Measurements from ENCODE around the gene SH3YL1. TPM values are rescaled to one million over a fixed set of nuclear protein-coding genes. Genes with fewer than 3 reads are reported as not detected.

Gene SH3YL1
- total RNA-seq, 2 experiments from 2014 or later, result 17.7 to 18.1 TPM

DNA sequence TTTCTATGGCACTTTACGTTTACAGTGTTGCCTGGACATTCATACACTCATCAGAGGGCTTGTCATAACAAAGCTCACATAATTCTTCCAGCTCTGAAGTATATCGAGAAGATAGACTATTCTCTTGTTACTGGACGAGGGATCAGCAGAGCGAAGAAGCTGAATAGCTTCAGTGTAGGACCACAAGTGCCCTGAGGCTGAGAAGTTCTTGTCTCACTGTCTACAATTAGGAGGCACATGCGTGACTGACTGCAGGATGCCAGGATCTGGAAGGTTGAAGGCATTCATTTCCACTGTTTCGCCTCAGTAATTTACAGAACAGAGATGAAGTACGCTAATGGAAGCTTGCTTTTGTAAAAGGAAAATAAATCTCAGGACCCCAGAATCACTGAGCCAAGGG lies 9.6 kb downstream of the SH3YL1 start:
- CTCF ChIA-PET, result interaction anchor here (0.9 kb wide), 1 partner anchor 9 kb away, joined by 3 read pairs; no protein-coding TSS in a partner anchor
- POLR2A ChIA-PET, result no interaction called here
- H3K4me3 Mint-ChIP-seq, result no peak overlapping the region

DNA sequence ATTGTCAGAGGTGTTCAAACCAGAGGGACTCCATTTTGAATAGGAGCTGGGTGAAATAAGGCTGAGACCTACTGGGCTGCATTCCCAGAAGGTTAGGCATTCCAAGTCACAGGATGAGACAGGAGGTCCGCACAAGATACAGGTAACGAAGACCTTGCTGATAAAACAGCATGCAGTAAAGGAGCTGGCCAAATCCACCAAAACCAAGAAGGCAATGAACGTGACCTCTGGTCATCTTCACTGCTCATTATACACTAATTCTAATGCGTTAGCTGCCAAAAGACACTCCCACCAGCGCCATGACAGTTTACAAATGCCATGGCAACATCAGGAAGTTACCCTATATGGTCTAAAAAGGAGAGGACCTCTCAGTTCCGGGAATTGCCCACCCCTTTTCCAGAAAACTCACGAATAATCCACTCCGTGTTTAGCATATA lies 10.6 kb downstream of the SH3YL1 start:
- intact Hi-C loops (cut with DNase I, micrococcal nuclease), result no loop called here
- no peak for DNase-seq
- Mint-ChIP-seq H3K27me3 (no peaks in the 10 kb centered on the region), H3K4me3 (no peak overlapping the region), H3K27ac (no peak overlapping the region), H3K36me3 (ENCODE audit: low read depth) (peaks cover 9% of the 10 kb centered on the region), H3K4me1 (no peaks in the 10 kb centered on the region), H3K9me3 (ENCODE audit: low read depth) (peaks cover 5% of the 10 kb centered on the region)
- CTCF ChIA-PET, result interaction anchor here (0.9 kb wide), 1 partner anchor 8 kb away, joined by 3 read pairs; no protein-coding TSS in a partner anchor
- POLR2A ChIA-PET, result no interaction called here
- no peak for ATAC-seq

More for the DNA sequence above, 9.6 kb downstream of the SH3YL1 start:
- ATAC-seq (no peak), DNase-seq (no peak)
- peaks cover 14% of the 10 kb centered on the region for H3K36me3 Mint-ChIP-seq (ENCODE audit: low read depth)
- H3K9me3 Mint-ChIP-seq (ENCODE audit: low read depth), result peaks cover 6% of the 10 kb centered on the region
- no peak overlapping the region for H3K27ac Mint-ChIP-seq
- intact Hi-C loops (cut with DNase I, micrococcal nuclease), result no loop called here
- H3K4me1 Mint-ChIP-seq, result no peaks in the 10 kb centered on the region
- no peaks in the 10 kb centered on the region for H3K27me3 Mint-ChIP-seq

DNA sequence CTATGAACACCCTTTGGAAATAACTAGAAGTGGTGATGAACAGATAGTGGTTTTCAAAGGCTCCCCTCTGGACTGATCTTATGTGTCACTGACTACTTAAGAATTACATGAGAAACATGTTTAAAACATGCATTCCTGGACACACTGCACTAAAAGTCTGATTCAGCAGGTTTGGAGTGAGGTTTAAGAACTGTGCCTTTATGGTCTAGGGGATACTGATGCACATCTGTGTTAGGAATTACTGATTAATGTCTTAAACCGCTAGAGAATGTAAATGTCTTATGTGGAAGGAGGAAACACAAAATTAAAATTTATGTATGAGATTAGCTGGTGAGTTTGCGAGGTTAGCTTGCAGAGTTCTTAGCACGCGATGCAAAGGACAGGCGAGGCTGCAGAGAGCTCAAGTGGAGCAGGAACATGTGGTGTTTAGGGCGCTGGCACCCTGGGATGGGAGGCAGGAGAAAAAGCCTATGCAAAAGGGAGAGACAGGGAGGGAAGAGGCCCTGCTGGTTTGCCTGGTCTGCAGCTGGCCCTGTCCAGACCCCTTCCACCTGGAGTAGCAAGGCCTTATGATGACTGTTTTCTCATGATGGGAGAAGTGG lies 11.7 kb downstream of the SH3YL1 start:
- intact Hi-C loops (cut with DNase I, micrococcal nuclease), result no loop called here
- ChIA-PET CTCF (interaction anchor here (0.6 to 1.4 kb wide), 3 partner anchors 9 to 1450 kb away, joined by 3 read pairs; no protein-coding TSS in a partner anchor), POLR2A (no interaction called here)
- Mint-ChIP-seq H3K27ac (no peak overlapping the region), H3K9me3 (ENCODE audit: low read depth) (no peaks in the 10 kb centered on the region), H3K27me3 (no peaks in the 10 kb centered on the region), H3K4me3 (no peak overlapping the region), H3K36me3 (ENCODE audit: low read depth) (peaks cover 8% of the 10 kb centered on the region), H3K4me1 (no peaks in the 10 kb centered on the region)
- DNase-seq (no peak), ATAC-seq (no peak)

DNA sequence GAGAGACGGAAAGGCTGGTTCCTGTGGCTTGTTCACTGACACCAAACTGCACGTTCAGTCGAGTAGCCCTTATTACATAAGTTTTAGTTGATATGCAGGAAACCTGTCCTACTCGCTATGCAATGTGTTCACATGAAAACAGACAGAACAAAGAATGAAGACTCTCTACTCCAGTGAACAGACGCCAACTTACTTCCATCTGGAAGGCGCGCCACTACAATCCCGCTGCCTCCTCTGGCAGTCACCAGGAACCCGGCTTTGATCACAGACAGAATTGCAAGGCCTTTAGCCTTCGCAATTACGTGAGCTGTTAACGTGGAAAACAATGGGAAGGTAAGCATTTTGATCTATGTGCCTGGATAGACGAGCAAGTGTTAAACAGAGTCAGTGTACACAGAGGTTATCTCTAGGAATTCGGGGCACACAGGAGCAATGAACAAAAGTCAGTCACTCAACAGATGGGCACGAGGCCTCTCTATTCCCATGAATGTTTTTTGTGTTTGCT lies 14.2 kb downstream of the SH3YL1 start:
- no peaks in the 10 kb centered on the region for H3K27me3 Mint-ChIP-seq
- no peaks in the 10 kb centered on the region for H3K9me3 Mint-ChIP-seq (ENCODE audit: low read depth)
- ATAC-seq, result no peak
- peaks cover 19% of the 10 kb centered on the region for H3K36me3 Mint-ChIP-seq (ENCODE audit: low read depth)
- ChIA-PET CTCF (interaction anchor here (0.8 to 1.9 kb wide), 2 partner anchors 12 to 13 kb away, joined by 3 to 6 read pairs; no protein-coding TSS in a partner anchor), POLR2A (no interaction called here)
- no peak overlapping the region for H3K4me3 Mint-ChIP-seq
- intact Hi-C loops (cut with DNase I, micrococcal nuclease), result no loop called here
- no peak overlapping the region for H3K27ac Mint-ChIP-seq
- peaks cover 4% of the 10 kb centered on the region for H3K4me1 Mint-ChIP-seq
- DNase-seq, result no peak

DNA sequence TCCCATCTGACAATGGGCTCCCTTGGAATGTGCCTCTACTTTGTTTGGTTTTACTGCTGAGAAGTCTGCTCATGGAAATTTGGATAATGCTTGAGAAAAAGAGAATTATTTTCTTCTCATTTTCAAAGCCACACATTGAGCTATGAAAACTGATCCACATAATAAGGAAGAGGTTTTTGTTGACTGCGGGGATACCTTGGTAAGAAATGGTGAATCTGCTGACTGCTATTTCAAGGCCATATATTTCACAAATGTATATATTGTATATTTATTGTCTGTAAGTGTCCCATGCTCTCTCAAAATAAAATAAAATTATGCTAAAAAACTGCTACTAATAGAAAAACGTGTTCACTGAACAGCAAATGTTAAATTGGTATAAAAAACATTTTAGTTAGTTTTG lies 15.1 kb downstream of the SH3YL1 start:
- POLR2A ChIA-PET, result no interaction called here
- no peak overlapping the region for H3K27ac Mint-ChIP-seq
- H3K36me3 Mint-ChIP-seq (ENCODE audit: low read depth), result peaks cover 23% of the 10 kb centered on the region
- H3K4me3 Mint-ChIP-seq, result no peak overlapping the region
- H3K9me3 Mint-ChIP-seq (ENCODE audit: low read depth), result no peaks in the 10 kb centered on the region
- H3K27me3 Mint-ChIP-seq, result no peaks in the 10 kb centered on the region
- CTCF ChIA-PET, result interaction anchor here (0.9 to 1.9 kb wide), 2 partner anchors 13 to 39 kb away, joined by 3 to 6 read pairs; partner anchors contain the start of gene ALKAL2
- H3K4me1 Mint-ChIP-seq, result peaks cover 4% of the 10 kb centered on the region
- ATAC-seq (no peak), DNase-seq (no peak)
- intact Hi-C loops (cut with DNase I, micrococcal nuclease), result no loop called here

DNA sequence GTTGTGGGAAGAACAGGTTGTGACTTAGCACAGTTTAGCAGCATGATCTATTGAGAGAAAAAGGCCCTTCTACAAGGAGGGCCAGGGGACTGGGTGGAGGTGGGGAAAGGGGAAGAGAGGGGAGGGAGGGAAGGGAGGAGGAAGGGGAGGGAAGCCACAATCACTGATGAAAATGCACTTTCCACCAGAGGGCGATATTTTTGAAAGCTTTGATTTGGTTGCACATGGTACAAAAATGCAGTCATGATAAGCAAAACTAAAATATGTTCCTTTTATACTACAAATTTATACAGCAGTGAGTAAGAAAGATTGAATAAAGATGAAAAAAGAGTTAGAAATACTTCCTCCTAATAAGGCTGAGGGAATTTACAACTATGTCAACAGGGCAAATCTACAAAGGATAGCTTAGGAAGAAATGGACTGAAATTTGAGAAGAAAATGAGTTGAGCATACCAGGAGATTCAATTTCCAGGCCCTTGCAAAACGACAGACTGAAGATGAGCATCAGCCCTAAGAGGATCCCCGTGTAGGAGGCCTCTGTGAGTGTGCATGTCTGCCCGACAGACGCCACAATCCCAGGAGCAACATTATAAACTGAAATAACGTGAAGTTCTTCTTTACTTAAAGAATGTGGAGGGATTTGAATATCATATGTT lies 17.2 kb downstream of the SH3YL1 start:
- Mint-ChIP-seq H3K4me1 (peaks cover 4% of the 10 kb centered on the region), H3K9me3 (ENCODE audit: low read depth) (peaks cover 3% of the 10 kb centered on the region), H3K27me3 (no peaks in the 10 kb centered on the region), H3K27ac (no peak overlapping the region), H3K4me3 (no peak overlapping the region), H3K36me3 (ENCODE audit: low read depth) (peaks cover 35% of the 10 kb centered on the region)
- intact Hi-C loops (cut with DNase I, micrococcal nuclease), result loop anchor here in 1 of 2 experiments (1.0 kb wide), 3 partner anchors 44 to 416 kb away; no protein-coding TSS in a partner anchor
- POLR2A ChIA-PET, result no interaction called here
- DNase-seq (peak; percentile 30), ATAC-seq (peak; percentile 57)
- CTCF ChIA-PET, result interaction anchor here (0.8 to 3.5 kb wide), 11 partner anchors 10 to 429 kb away, joined by 3 to 13 read pairs (median 3); partner anchors contain the start of gene SH3YL1

DNA sequence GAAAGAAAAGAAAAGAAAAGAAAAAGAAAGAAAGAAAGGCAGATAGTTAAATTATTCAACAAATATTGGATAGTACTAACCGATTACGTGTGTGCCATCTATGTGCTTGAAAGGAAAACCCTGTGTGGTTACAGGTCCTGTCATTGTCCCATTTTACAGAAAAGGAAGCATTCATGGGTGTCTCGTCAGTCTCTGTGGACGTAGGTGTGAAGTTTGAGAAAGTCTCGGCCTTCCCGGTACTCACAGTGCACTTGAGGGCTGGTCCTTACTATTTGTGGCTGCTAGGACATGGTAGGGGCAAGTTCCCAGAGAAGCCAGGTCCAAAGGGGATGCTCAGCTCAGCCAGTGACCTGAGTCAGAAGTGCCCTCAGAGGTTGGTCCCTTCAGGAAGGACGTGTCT lies 19.3 kb downstream of the SH3YL1 start:
- no peak for DNase-seq
- intact Hi-C loops (cut with DNase I, micrococcal nuclease), result no loop called here
- CTCF ChIA-PET, result interaction anchor here (1.3 kb wide), 1 partner anchor 11 kb away, joined by 4 read pairs; no protein-coding TSS in a partner anchor
- H3K4me3 Mint-ChIP-seq, result no peak overlapping the region
- ATAC-seq, result no peak
- H3K27ac Mint-ChIP-seq, result no peak overlapping the region
- POLR2A ChIA-PET, result no interaction called here
- H3K36me3 Mint-ChIP-seq (ENCODE audit: low read depth), result peaks cover 46% of the 10 kb centered on the region
- peaks cover 4% of the 10 kb centered on the region for H3K4me1 Mint-ChIP-seq
- no peaks in the 10 kb centered on the region for H3K27me3 Mint-ChIP-seq
- peaks cover 7% of the 10 kb centered on the region for H3K9me3 Mint-ChIP-seq (ENCODE audit: low read depth)

DNA sequence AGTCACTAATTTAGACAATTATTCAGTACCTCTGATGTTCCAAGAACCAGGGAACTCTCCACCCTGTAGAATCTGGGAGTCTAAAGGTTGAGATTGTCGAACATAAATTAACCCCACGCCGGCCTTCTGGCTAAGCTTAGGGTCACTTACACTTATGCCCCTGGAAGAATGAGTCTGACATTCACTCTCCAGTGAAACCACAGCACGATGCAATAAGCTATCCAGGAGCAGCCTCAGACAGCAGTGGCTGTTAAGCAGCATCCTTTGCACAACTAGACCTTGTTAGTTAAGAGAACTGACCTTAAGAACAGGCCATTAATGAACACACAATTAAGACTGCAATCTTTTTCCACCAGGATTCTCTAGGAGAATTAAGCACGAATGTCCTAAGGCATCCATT lies 25.0 kb downstream of the SH3YL1 start:
- H3K4me1 Mint-ChIP-seq, result no peaks in the 10 kb centered on the region
- H3K27me3 Mint-ChIP-seq, result no peaks in the 10 kb centered on the region
- H3K27ac Mint-ChIP-seq, result no peak overlapping the region
- CTCF ChIA-PET, result interaction anchor here (2.4 kb wide), 1 partner anchor 35 kb away, joined by 6 read pairs; no protein-coding TSS in a partner anchor
- POLR2A ChIA-PET, result no interaction called here
- H3K36me3 Mint-ChIP-seq (ENCODE audit: low read depth), result peaks cover 29% of the 10 kb centered on the region
- peaks cover 7% of the 10 kb centered on the region for H3K9me3 Mint-ChIP-seq (ENCODE audit: low read depth)
- no peak for ATAC-seq
- H3K4me3 Mint-ChIP-seq, result no peak overlapping the region
- intact Hi-C loops (cut with DNase I, micrococcal nuclease), result no loop called here
- no peak for DNase-seq

DNA sequence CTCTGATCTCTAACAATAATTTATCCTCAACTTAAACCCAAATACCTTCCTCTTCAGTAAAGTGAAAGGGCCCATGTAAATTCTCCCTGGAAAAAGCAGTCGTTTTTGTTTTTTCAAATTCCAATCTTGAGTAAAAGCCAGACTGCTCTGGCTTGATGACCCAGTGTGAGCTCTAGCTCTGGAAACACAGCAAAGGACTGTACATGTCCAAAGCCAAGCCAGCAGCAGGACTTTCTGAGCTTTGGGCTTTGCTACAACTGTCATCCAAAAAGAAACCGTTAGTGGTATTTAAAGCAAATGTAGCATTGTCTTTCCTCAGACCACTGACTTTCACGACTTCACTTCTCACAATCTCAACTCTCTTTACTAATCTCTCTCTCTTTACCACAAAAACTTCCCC lies 25.4 kb downstream of the SH3YL1 start:
- H3K27me3 Mint-ChIP-seq, result no peaks in the 10 kb centered on the region
- no peak overlapping the region for H3K27ac Mint-ChIP-seq
- H3K36me3 Mint-ChIP-seq (ENCODE audit: low read depth), result peaks cover 25% of the 10 kb centered on the region
- POLR2A ChIA-PET, result no interaction called here
- no peak for ATAC-seq
- H3K4me3 Mint-ChIP-seq, result no peak overlapping the region
- intact Hi-C loops (cut with DNase I, micrococcal nuclease), result no loop called here
- H3K4me1 Mint-ChIP-seq, result no peaks in the 10 kb centered on the region
- no peak for DNase-seq
- H3K9me3 Mint-ChIP-seq (ENCODE audit: low read depth), result peaks cover 7% of the 10 kb centered on the region
- CTCF ChIA-PET, result no interaction called here

DNA sequence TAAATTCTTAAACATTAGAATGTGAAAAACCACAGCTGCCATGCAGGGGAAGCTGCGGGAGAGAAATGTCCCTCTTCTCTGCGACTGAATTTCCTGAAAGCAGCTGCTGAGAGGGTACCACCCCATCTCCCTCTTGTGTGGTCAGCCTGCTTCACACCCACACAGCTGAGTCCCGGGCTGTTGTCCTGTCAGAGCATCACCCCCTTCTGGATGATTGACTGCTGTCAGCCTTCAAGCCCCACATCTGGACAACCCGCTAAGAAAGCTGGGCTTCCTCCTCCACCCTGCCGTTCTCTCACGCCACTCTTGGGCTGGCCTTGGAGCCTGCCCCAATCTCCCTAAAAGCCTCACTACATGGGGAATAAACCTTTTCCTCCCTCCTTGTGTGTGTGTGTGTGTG lies 26.0 kb downstream of the SH3YL1 start:
- intact Hi-C loops (cut with DNase I, micrococcal nuclease), result no loop called here
- CTCF ChIA-PET, result interaction anchor here (1.1 to 1.3 kb wide), 2 partner anchors 17 to 52 kb away, joined by 3 to 4 read pairs; no protein-coding TSS in a partner anchor
- H3K36me3 Mint-ChIP-seq (ENCODE audit: low read depth), result peaks cover 19% of the 10 kb centered on the region

DNA sequence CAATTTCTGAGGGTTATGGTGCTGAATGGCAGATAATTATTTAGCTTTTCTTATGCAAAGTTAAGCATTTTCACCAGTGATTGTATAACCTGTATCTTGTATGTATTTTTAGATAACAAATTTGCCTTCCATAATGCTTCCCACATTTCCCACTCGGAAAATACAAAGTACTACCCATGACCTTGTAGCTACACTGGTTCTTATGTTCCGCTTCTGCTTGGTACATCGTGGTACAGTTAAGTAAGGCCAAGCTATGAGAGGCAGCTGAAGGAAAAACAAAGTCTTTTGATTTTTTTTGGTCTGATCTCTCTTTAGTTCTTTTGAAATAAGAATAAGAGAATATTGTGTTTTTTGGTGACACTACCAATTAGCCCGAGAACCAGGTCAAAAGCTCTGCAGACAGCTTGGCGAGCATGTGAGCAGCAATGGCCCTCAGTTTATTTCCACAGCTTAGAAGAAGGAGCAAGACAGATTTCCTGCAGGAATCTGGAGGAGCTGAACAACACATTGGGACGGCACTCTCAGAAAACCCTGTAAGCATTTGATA lies 26.8 kb downstream of the SH3YL1 start:
- DNase-seq (no peak), ATAC-seq (no peak)
- Mint-ChIP-seq H3K9me3 (ENCODE audit: low read depth) (peaks cover 4% of the 10 kb centered on the region), H3K36me3 (ENCODE audit: low read depth) (peaks cover 14% of the 10 kb centered on the region), H3K27ac (no peak overlapping the region), H3K4me1 (no peaks in the 10 kb centered on the region), H3K27me3 (no peaks in the 10 kb centered on the region), H3K4me3 (no peak overlapping the region)
- POLR2A ChIA-PET, result interaction anchor here (0.7 kb wide), 1 partner anchor 19 kb away, joined by 4 read pairs; no protein-coding TSS in a partner anchor
- CTCF ChIA-PET, result interaction anchor here (0.6 to 1.3 kb wide), 5 partner anchors 10 to 1533 kb away, joined by 3 to 4 read pairs (median 4); no protein-coding TSS in a partner anchor
- intact Hi-C loops (cut with DNase I, micrococcal nuclease), result no loop called here

More for the DNA sequence above, 26.0 kb downstream of the SH3YL1 start:
- DNase-seq (no peak), ATAC-seq (no peak)
- no peaks in the 10 kb centered on the region for H3K27me3 Mint-ChIP-seq
- no peak overlapping the region for H3K27ac Mint-ChIP-seq
- no peak overlapping the region for H3K4me3 Mint-ChIP-seq
- H3K9me3 Mint-ChIP-seq (ENCODE audit: low read depth), result peaks cover 7% of the 10 kb centered on the region
- no peaks in the 10 kb centered on the region for H3K4me1 Mint-ChIP-seq
- POLR2A ChIA-PET, result interaction anchor here (0.7 kb wide), 1 partner anchor 18 kb away, joined by 4 read pairs; no protein-coding TSS in a partner anchor
